Smooth muscle cell (in vitro differentiated cells): Measurements from ENCODE around the gene CASQ1. TPM values are rescaled to one million over a fixed set of nuclear protein-coding genes. Genes with fewer than 3 reads are reported as not detected.

Experiments used
- DNase-seq: peaks from one replicate; lab custom pipeline; 2025; ENCODE audit not compliant: unreplicated experiment; lab: John Stamatoyannopoulos, UW
- H2AFZ ChIP-seq: fragments of 200-600 bp; sonication (generic); 2 replicates; pipeline ENCODE4 v1.6.0; 2016; ENCODE audit warnings: antibody characterized with exemption, low read depth, mild to moderate bottlenecking
- H3F3A ChIP-seq: fragments of 200-600 bp; sonication (generic); 2 replicates; pipeline ENCODE4 v1.6.0; 2017; ENCODE audit warnings: antibody characterized with exemption, low read depth
- H3K27ac ChIP-seq: fragments of 200-600 bp; sonication (generic); 2 replicates; pipeline ENCODE4 v1.5.1; 2016; ENCODE audit warnings: low read depth, mild to moderate bottlenecking
- H3K27me3 ChIP-seq: fragments of 200-600 bp; sonication (generic); 2 replicates; pipeline ENCODE4 v1.6.1; 2016; ENCODE audit warnings: low read depth, mild to moderate bottlenecking
- H3K36me3 ChIP-seq: fragments of 200-600 bp; sonication (generic); 2 replicates; pipeline ENCODE4 v1.5.1; 2016; ENCODE audit warnings: low read depth
- H3K4me1 ChIP-seq: fragments of 200-600 bp; sonication (generic); 2 replicates; pipeline ENCODE4 v1.5.1; 2016; ENCODE audit warnings: low read depth
- H3K4me2 ChIP-seq: fragments of 200-600 bp; sonication (generic); 2 replicates; pipeline ENCODE4 v1.6.0; 2016; ENCODE audit warnings: mild to moderate bottlenecking
- H3K4me3 ChIP-seq: fragments of 200-600 bp; sonication (generic); 2 replicates; pipeline ENCODE4 v1.5.1; 2016; ENCODE audit warnings: mild to moderate bottlenecking
- H3K79me2 ChIP-seq: fragments of 200-600 bp; sonication (generic); 2 replicates; pipeline ENCODE4 v1.6.0; 2016; ENCODE audit warnings: low read depth, mild to moderate bottlenecking
- H3K9ac ChIP-seq: fragments of 200-600 bp; sonication (generic); 2 replicates; pipeline ENCODE4 v1.6.0; 2016; ENCODE audit warnings: low read depth
- H3K9me3 ChIP-seq: fragments of 200-600 bp; sonication (generic); replicated peaks from 2 replicates; pipeline ENCODE4 v1.5.1; 2016; ENCODE audit warnings: low read depth
- H4K20me1 ChIP-seq: fragments of 200-600 bp; sonication (generic); 2 replicates; pipeline ENCODE4 v1.6.0; 2016; ENCODE audit warnings: low read depth
- CTCF ChIP-seq: fragments of 200-600 bp; sonication (generic); IDR thresholded peaks from 2 replicates; pipeline ENCODE4 v1.5.1; 2017; ENCODE audit warnings: borderline replicate concordance, mild to moderate bottlenecking, antibody characterized with exemption; ENCODE audit not compliant: insufficient read depth, poor library complexity, severe bottlenecking
- WGBS: methylation state at CpG from one replicate; pipeline ENCODE4 v1.1.7; 2016; ENCODE audit warnings: low lambda C conversion rate; 5-methylcytosine and 5-hydroxymethylcytosine counted together
- polyA plus RNA-seq: library from polyadenylated mRNA; unstranded; fragments of >200 nt; fragmentation: Nextera tagmentation; extraction: Ambion mirVana; gene quantifications from 2 replicates; pipeline ENCODE4 v1.2.1, GENCODE V29; 2016
- total RNA-seq: library from RNA; depleted of rRNA; stranded (reverse); fragments of >200 nt; gene quantifications from 2 replicates; pipeline ENCODE4 v1.2.3, GENCODE V29; 2014

Gene CASQ1
- total and polyA plus RNA-seq, 2 experiments from 2014 or later, result 0.36 TPM; not detected in 1

DNA sequence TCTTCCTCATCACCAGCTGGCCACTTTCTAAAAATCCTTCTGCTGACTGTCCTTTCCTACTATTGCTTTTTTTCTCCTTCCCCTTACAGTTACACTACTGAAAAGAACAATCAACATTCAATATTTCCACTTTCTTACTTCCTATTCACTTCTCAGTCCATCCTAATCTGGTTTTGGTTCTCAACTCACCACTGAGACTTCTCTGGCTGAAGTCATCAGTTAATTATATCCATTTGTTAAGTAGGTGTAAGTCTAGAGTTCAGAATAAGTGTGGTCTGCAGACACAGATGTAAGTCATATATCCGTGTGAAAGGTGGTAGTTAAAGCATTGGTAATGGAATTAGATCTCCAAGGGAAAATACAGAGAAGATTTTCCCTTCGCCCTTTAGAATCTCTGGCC, 36.2 kb downstream of the CASQ1 start:
- Histone ChIP-seq H3K27me3 (no peaks in the 10 kb centered on the region), H4K20me1 (peaks cover 4% of the 10 kb centered on the region), H3K27ac (no peak overlapping the region), H3K79me2 (no peaks in the 10 kb centered on the region), H2AFZ (no peak overlapping the region), H3K4me1 (no peaks in the 10 kb centered on the region), H3K4me2 (no peak overlapping the region), H3K4me3 (no peak overlapping the region), H3K9ac (no peak overlapping the region), H3K9me3 (no peaks in the 10 kb centered on the region), H3K36me3 (peaks cover 15% of the 10 kb centered on the region), H3F3A (peaks cover 13% of the 10 kb centered on the region)
- 95% methylated on average over 2 of the region's 2 CpGs for WGBS
- DNase-seq, result no peak
- no peak for TF ChIP-seq CTCF

GRCh38 chr1:160227034-160227433, 36.7 kb downstream of the CASQ1 start:
- H4K20me1 ChIP-seq, result peaks cover 4% of the 10 kb centered on the region
- H3K4me2 ChIP-seq, result no peak overlapping the region
- H3K9ac ChIP-seq, result no peak overlapping the region
- 98% methylated on average over 4 of the region's 4 CpGs for WGBS
- H3K79me2 ChIP-seq, result no peaks in the 10 kb centered on the region
- peaks cover 10% of the 10 kb centered on the region for H3F3A ChIP-seq
- H3K4me1 ChIP-seq, result no peaks in the 10 kb centered on the region
- TF ChIP-seq CTCF, result no peak
- no peak for DNase-seq
- no peak overlapping the region for H3K4me3 ChIP-seq
- H3K27me3 ChIP-seq, result no peaks in the 10 kb centered on the region
- no peak overlapping the region for H2AFZ ChIP-seq
- H3K36me3 ChIP-seq, result peaks cover 13% of the 10 kb centered on the region
- no peak overlapping the region for H3K27ac ChIP-seq
- no peaks in the 10 kb centered on the region for H3K9me3 ChIP-seq

GRCh38 chr1:160227561-160227960, 37.2 kb downstream of the CASQ1 start:
- peaks cover 11% of the 10 kb centered on the region for H3K36me3 ChIP-seq

More at GRCh38 chr1:160227561-160227960, 37.2 kb downstream of the CASQ1 start:
- Histone ChIP-seq H2AFZ (no peak overlapping the region), H3K4me1 (no peaks in the 10 kb centered on the region), H4K20me1 (peaks cover 4% of the 10 kb centered on the region), H3K4me2 (no peak overlapping the region), H3K27me3 (no peaks in the 10 kb centered on the region), H3K4me3 (no peak overlapping the region), H3F3A (peaks cover 5% of the 10 kb centered on the region), H3K9me3 (no peaks in the 10 kb centered on the region), H3K27ac (no peak overlapping the region), H3K79me2 (no peaks in the 10 kb centered on the region), H3K9ac (no peak overlapping the region)
- 95% methylated on average over 1 of the region's 1 CpG for WGBS
- TF ChIP-seq CTCF, result no peak
- no peak for DNase-seq
